Measurements from ENCODE around the gene TESPA1. TPM values are rescaled to one million over a fixed set of nuclear protein-coding genes. Genes with fewer than 3 reads are reported as not detected.

TESPA1 gene
- total RNA-seq, 1 donor from 2014 or later = not detected

DNA sequence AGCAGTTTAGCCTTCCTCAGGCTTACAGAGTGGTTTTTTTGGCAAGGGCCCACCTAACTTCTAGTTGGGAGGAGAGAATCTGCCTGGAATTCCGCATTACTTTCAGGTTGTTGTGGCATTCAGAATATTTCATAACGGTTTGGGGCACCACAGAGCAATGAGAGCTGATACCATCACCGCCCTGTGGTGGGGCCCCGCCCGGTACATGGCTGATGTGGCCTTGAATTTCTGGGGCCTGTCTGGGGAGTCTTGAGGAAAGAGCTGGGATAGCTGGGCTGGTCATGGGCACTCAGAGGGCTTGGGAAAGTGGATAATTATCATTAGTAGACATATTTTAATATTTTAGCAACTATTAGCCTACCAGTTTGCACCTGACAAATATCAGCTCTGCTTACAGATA is 4.2 kb downstream of the TESPA1 start:
- Mint-ChIP-seq H3K36me3 (ENCODE audit: low read depth) (no peaks in the 10 kb centered on the region), H3K9me3 (no peaks in the 10 kb centered on the region), H3K27me3 (ENCODE audit: low read depth) (peaks cover 13% of the 10 kb centered on the region), H3K27ac (ENCODE audit: unreplicated experiment) (no peak overlapping the region), H3K4me1 (peaks cover 18% of the 10 kb centered on the region), H3K4me3 (no peak overlapping the region)
- TF ChIP-seq, protein P1, sequence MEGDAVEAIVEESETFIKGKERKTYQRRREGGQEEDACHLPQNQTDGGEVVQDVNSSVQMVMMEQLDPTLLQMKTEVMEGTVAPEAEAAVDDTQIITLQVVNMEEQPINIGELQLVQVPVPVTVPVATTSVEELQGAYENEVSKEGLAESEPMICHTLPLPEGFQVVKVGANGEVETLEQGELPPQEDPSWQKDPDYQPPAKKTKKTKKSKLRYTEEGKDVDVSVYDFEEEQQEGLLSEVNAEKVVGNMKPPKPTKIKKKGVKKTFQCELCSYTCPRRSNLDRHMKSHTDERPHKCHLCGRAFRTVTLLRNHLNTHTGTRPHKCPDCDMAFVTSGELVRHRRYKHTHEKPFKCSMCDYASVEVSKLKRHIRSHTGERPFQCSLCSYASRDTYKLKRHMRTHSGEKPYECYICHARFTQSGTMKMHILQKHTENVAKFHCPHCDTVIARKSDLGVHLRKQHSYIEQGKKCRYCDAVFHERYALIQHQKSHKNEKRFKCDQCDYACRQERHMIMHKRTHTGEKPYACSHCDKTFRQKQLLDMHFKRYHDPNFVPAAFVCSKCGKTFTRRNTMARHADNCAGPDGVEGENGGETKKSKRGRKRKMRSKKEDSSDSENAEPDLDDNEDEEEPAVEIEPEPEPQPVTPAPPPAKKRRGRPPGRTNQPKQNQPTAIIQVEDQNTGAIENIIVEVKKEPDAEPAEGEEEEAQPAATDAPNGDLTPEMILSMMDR (conservative IDR thresholded peaks at IDR 0.05) = no peak
- no peak for DNase-seq (ENCODE audit: low read depth, low spot score)

DNA sequence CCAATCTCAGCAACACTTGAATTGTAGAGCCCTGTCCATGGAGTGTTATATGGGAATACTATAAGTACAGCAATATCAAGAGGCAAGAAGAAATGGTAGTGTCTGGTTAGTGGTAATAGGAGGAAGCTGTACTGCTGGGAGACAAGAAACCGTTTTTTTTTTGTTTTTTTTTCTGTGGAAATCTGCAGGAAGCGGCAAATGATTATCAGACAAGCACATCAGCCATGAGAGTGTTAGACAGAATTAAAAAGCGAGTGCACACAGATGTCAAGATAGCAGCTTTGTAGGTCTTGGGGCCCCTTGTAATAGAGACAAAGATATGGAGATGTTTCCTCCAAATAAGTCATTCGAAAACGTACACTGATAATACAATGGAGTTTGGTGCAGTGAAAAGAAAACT is 6.7 kb downstream of the TESPA1 start:
- no peaks in the 10 kb centered on the region for H3K9me3 Mint-ChIP-seq
- no peak overlapping the region for H3K27ac Mint-ChIP-seq (ENCODE audit: unreplicated experiment)
- DNase-seq (ENCODE audit: low read depth, low spot score) = no peak
- H3K36me3 Mint-ChIP-seq (ENCODE audit: low read depth) = no peaks in the 10 kb centered on the region
- TF ChIP-seq, protein P1 (conservative IDR thresholded peaks at IDR 0.05) = no peak
- H3K27me3 Mint-ChIP-seq (ENCODE audit: low read depth) = peaks cover 7% of the 10 kb centered on the region
- peaks cover 21% of the 10 kb centered on the region for H3K4me1 Mint-ChIP-seq
- H3K4me3 Mint-ChIP-seq = no peak overlapping the region

DNA sequence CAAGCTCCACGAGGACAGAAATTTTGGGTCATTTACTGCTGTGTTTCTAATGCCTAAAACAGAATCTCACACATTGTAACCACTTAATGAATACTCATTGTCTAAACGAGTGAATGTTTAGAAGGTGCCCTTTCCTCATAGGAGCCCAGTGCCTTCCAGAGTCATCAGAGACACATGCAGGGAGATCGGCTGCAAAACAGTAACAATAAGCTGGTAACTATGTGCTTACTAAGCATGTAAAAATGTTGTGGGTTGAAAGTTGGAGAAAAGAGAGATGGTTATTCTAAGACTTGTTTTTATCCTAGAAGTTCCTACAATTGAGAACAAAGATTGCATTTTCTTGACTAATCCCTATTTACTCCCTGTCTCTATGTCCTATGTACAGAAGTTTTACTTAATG is 7.4 kb downstream of the TESPA1 start:
- Mint-ChIP-seq H3K27ac (ENCODE audit: unreplicated experiment) (no peak overlapping the region), H3K9me3 (no peaks in the 10 kb centered on the region), H3K4me1 (peaks cover 21% of the 10 kb centered on the region), H3K36me3 (ENCODE audit: low read depth) (no peaks in the 10 kb centered on the region), H3K4me3 (no peak overlapping the region), H3K27me3 (ENCODE audit: low read depth) (peaks cover 9% of the 10 kb centered on the region)
- DNase-seq (ENCODE audit: low read depth, low spot score) = no peak
- TF ChIP-seq, protein P1 (conservative IDR thresholded peaks at IDR 0.05) = no peak

DNA sequence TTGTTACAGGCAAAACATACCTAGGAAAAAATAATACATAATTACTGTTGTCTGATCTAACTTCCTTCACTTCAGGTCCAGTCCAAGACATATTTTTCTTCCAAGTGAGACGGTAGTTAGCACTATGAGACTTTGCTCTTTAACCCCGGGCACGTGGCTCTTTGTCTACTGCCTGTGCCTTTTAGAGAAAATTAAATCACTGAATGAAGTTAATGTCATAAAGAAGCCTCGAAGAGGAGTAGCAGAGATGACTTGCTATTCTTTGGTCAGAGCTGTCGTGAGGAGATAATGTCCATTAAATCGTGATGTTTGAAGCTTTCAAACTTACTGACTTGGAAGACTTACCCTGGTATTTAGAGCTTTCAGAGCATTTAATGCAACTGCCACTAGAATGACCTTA is 8.7 kb downstream of the TESPA1 start:
- no peak for DNase-seq (ENCODE audit: low read depth, low spot score)
- no peak overlapping the region for H3K4me3 Mint-ChIP-seq
- peaks cover 21% of the 10 kb centered on the region for H3K4me1 Mint-ChIP-seq
- H3K27ac Mint-ChIP-seq (ENCODE audit: unreplicated experiment) = no peak overlapping the region
- no peaks in the 10 kb centered on the region for H3K36me3 Mint-ChIP-seq (ENCODE audit: low read depth)
- H3K27me3 Mint-ChIP-seq (ENCODE audit: low read depth) = peaks cover 9% of the 10 kb centered on the region
- H3K9me3 Mint-ChIP-seq = no peaks in the 10 kb centered on the region
- TF ChIP-seq, protein P1 (conservative IDR thresholded peaks at IDR 0.05) = no peak

DNA sequence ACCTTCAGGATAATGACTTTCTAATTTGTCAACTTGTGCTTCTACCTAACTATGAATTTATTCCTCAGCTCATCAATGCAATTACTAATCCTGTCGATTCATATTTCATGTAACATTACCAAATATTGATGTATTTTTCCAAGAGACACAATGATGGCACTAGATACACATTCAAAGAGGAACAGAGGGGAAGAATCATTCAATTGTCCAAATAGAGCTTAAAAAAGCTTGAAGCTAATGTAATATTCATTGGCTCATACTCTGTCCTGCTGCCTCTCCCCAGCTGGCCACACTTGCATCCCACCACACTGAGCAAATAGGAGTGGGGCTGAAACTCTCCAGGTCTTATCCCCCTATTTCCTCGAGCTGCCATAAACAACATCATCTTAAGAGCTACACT is 9.3 kb downstream of the TESPA1 start:
- peaks cover 21% of the 10 kb centered on the region for H3K4me1 Mint-ChIP-seq
- no peaks in the 10 kb centered on the region for H3K9me3 Mint-ChIP-seq
- H3K27ac Mint-ChIP-seq (ENCODE audit: unreplicated experiment) = no peak overlapping the region
- no peaks in the 10 kb centered on the region for H3K36me3 Mint-ChIP-seq (ENCODE audit: low read depth)
- DNase-seq (ENCODE audit: low read depth, low spot score) = no peak
- H3K27me3 Mint-ChIP-seq (ENCODE audit: low read depth) = peaks cover 9% of the 10 kb centered on the region
- TF ChIP-seq, protein P1 (conservative IDR thresholded peaks at IDR 0.05) = no peak
- no peak overlapping the region for H3K4me3 Mint-ChIP-seq

DNA sequence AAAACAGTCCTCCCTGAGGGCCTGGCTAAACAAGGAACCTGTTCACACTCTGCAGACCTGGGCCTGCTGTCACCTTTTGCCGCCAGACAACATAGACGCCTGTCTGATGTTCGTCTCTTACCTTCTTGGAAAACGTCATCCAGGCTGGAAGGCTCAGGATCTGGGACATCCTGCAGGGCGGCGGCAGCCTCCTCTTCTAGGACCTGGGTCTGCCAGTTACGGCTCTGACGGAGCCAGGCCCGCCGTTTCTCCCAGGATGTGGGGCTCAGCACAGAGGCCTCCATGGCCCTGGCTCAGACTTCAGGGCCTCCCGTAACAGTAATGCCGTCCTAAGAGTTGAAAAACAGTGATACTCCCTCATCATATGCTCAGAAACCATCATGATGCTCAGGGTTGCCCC is 10.3 kb downstream of the TESPA1 start:
- Mint-ChIP-seq H3K27me3 (ENCODE audit: low read depth) (peaks cover 9% of the 10 kb centered on the region), H3K36me3 (ENCODE audit: low read depth) (no peaks in the 10 kb centered on the region), H3K4me3 (no peak overlapping the region), H3K27ac (ENCODE audit: unreplicated experiment) (no peak overlapping the region), H3K4me1 (peaks cover 21% of the 10 kb centered on the region), H3K9me3 (no peaks in the 10 kb centered on the region)
- TF ChIP-seq, protein P1 (conservative IDR thresholded peaks at IDR 0.05) = no peak
- DNase-seq (ENCODE audit: low read depth, low spot score) = no peak

All from neural crest cell (in vitro differentiated cells).